Lower leg skin (tissue), 3 donors: ENCODE measurements around the gene AGER.
"Not testable (repeated sequence)": the region's sequence is repeated elsewhere in the genome, so short reads cannot be mapped to it uniquely, and the experiment has no call there.

Experiments
- CTCF ChIP-seq, 3 donors: fragments of 450-650 bp; IDR thresholded peaks; one replicate each; pipeline ENCODE4 v1.5.1; 2016; ENCODE audit warnings: antibody characterized with exemption in 3 of 3, mild to moderate bottlenecking in 3 of 3, moderate library complexity in 2 of 3
- POLR2A ChIP-seq, 2 donors: fragments of 450-650 bp; IDR thresholded peaks; one replicate each; pipeline ENCODE4 v1.6.1; 2016 to 2017; ENCODE audit warnings: antibody characterized with exemption in 2 of 2, mild to moderate bottlenecking in 1 of 2, moderate library complexity in 1 of 2

- TF ChIP-seq CTCF, POLR2A (IDR thresholded peaks at IDR 0.05): not testable (repeated sequence)
These were observed 3.8 kb upstream of the AGER start for GRCh38 chr6:32187725-32188380.
